Neural cell (in vitro differentiated cells): ENCODE measurements around the gene PTPRD. TPM values are rescaled to one million over a fixed set of nuclear protein-coding genes. Genes with fewer than 3 reads are reported as not detected.
"Not testable (repeated sequence)": the region's sequence is repeated elsewhere in the genome, so short reads cannot be mapped to it uniquely, and the experiment has no call there.

Source experiments
- H2AFZ ChIP-seq: fragments of 200-600, 300-800 bp; sonication (generic), shearing (Covaris generic); 2 replicates; pipeline ENCODE4 v1.6.0; 2014; ENCODE audit warnings: low read depth, mild to moderate bottlenecking, antibody characterized with exemption, low read length, moderate library complexity
- H3F3A ChIP-seq: fragments of 200-600 bp; shearing (Covaris generic); 2 replicates; pipeline ENCODE4 v1.6.1; 2016; ENCODE audit warnings: mild to moderate bottlenecking, moderate library complexity, mixed read lengths, antibody characterized with exemption, low read length; ENCODE audit not compliant: insufficient read depth, poor library complexity, severe bottlenecking
- H3K27ac ChIP-seq: fragments of 200-600, 300-800 bp; sonication (generic), shearing (Covaris generic); 2 replicates; pipeline ENCODE4 v1.5.1; 2014; ENCODE audit warnings: mild to moderate bottlenecking, low read length, moderate library complexity
- H3K27me3 ChIP-seq: fragments of 300-800, 200-600 bp; sonication (generic), shearing (Covaris generic); 2 replicates; pipeline ENCODE4 v1.6.0; 2014; ENCODE audit warnings: mild to moderate bottlenecking, low read depth, low read length, moderate library complexity; ENCODE audit not compliant: insufficient read depth
- H3K36me3 ChIP-seq: fragments of 300-800, 200-600 bp; sonication (generic), shearing (Covaris generic); 2 replicates; pipeline ENCODE4 v1.5.1; 2014; ENCODE audit warnings: mild to moderate bottlenecking, antibody characterized with exemption, low read length, moderate library complexity; ENCODE audit not compliant: insufficient read depth
- H3K4me2 ChIP-seq: fragments of 300-800, 200-600 bp; sonication (generic), shearing (Covaris generic); 2 replicates; pipeline ENCODE4 v1.6.0; 2014; ENCODE audit warnings: mild to moderate bottlenecking, low read length
- H3K4me3 ChIP-seq: fragments of 300-800, 200-600 bp; sonication (generic), shearing (Covaris generic); 2 replicates; pipeline ENCODE4 v1.5.1; 2014; ENCODE audit warnings: mild to moderate bottlenecking, low read length, moderate library complexity
- H3K79me2 ChIP-seq: fragments of 200-600 bp; shearing (Covaris generic); replicated peaks from 2 replicates; pipeline ENCODE4 v1.6.0; 2014; ENCODE audit warnings: mild to moderate bottlenecking, low read length, moderate library complexity; ENCODE audit not compliant: insufficient read depth
- H3K9ac ChIP-seq: fragments of 300-800, 200-600 bp; sonication (generic), shearing (Covaris generic); 2 replicates; pipeline ENCODE4 v1.6.1; 2016; ENCODE audit warnings: mild to moderate bottlenecking, low read length, mixed read lengths
- H3K9me2 ChIP-seq: fragments of 200-600 bp; shearing (Covaris generic); 2 replicates; pipeline ENCODE4 v1.6.1; 2016; ENCODE audit warnings: mild to moderate bottlenecking, low read length, mixed read lengths; ENCODE audit not compliant: insufficient read depth
- H3K9me3 ChIP-seq: fragments of 200-600, 300-800 bp; sonication (generic), shearing (Covaris generic); 2 replicates; pipeline ENCODE4 v1.6.1; 2016; ENCODE audit warnings: mild to moderate bottlenecking, mixed run types, low read length, moderate library complexity, mixed read lengths
- H4K20me1 ChIP-seq: fragments of 200-600 bp; shearing (Covaris generic); 2 replicates; pipeline ENCODE4 v1.6.1; 2016; ENCODE audit warnings: mild to moderate bottlenecking, mixed run types; ENCODE audit not compliant: insufficient read depth
- EP300 ChIP-seq: fragments of 450-650 bp; conservative IDR thresholded peaks from 2 replicates; pipeline ENCODE4 v1.6.1; 2014; ENCODE audit warnings: antibody characterized with exemption, mild to moderate bottlenecking, moderate library complexity; ENCODE audit not compliant: poor library complexity, severe bottlenecking
- EZH2 ChIP-seq: fragments of 200-600, 300-800 bp; shearing (Covaris generic), sonication (generic); IDR thresholded peaks from 2 replicates; pipeline ENCODE4 v1.6.1; 2014; ENCODE audit warnings: antibody characterized with exemption, low read length, borderline replicate concordance, mild to moderate bottlenecking; ENCODE audit not compliant: insufficient read depth, poor library complexity, severe bottlenecking
- MXI1 ChIP-seq: fragments of 450-650 bp; conservative IDR thresholded peaks from 2 replicates; pipeline ENCODE4 v1.6.1; 2014; ENCODE audit warnings: antibody characterized with exemption, mild to moderate bottlenecking; ENCODE audit not compliant: poor library complexity, severe bottlenecking
- POLR2AphosphoS5 ChIP-seq: IDR thresholded peaks from 2 replicates; pipeline ENCODE4 v1.6.1; 2012
- RAD21 ChIP-seq: fragments of 450-650 bp; conservative IDR thresholded peaks from 2 replicates; pipeline ENCODE4 v1.6.1; 2014; ENCODE audit warnings: antibody characterized with exemption, mild to moderate bottlenecking, moderate library complexity
- SMC3 ChIP-seq: fragments of 450-650 bp; conservative IDR thresholded peaks from 2 replicates; pipeline ENCODE4 v1.6.1; 2014; ENCODE audit warnings: antibody characterized with exemption, mild to moderate bottlenecking, moderate library complexity; ENCODE audit not compliant: poor library complexity
- TAF1 ChIP-seq: IDR thresholded peaks from 2 replicates; pipeline ENCODE4 v1.6.1; 2012; ENCODE audit warnings: low read depth
- polyA plus RNA-seq: library from polyadenylated mRNA; depleted of rRNA; stranded (reverse); fragments of >200 nt; gene quantifications from 2 replicates; pipeline ENCODE4 v1.2.3, GENCODE V29; 2014
- TF ChIP-seq, protein P1 (sequence below): IDR thresholded peaks from 2 replicates; pipeline ENCODE4 v1.6.1; 2012; ENCODE audit warnings: borderline replicate concordance
- TF ChIP-seq, protein P2 (sequence below): fragments of 450-650 bp; IDR thresholded peaks from 2 replicates; pipeline ENCODE4 v1.5.1; 2014; ENCODE audit warnings: antibody characterized with exemption, mild to moderate bottlenecking, moderate library complexity; ENCODE audit not compliant: poor library complexity, severe bottlenecking

Gene PTPRD
- polyA plus RNA-seq, 1 donor from 2014 or later: 143 TPM

DNA sequence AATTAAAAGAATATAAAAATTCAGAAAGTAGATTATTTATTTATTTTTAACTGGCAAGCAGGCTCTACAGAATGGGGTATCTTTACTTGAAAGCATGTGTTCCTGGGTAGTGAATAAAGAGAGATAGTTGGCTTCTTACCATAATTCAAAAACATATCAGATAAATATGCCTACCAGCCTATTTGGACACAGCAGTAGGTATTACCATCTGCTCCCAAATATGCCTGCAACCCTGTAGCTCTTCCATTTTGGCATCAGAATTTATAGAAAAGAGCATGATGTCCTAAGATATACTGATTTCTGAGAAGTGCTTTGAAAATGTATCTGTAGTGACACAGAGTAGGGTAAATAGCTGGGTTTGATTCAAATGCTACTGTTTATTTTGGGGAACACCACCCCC lies 1512.7 kb downstream of the PTPRD start:
- no peaks in the 10 kb centered on the region for H3F3A ChIP-seq
- TF ChIP-seq, protein P1, sequence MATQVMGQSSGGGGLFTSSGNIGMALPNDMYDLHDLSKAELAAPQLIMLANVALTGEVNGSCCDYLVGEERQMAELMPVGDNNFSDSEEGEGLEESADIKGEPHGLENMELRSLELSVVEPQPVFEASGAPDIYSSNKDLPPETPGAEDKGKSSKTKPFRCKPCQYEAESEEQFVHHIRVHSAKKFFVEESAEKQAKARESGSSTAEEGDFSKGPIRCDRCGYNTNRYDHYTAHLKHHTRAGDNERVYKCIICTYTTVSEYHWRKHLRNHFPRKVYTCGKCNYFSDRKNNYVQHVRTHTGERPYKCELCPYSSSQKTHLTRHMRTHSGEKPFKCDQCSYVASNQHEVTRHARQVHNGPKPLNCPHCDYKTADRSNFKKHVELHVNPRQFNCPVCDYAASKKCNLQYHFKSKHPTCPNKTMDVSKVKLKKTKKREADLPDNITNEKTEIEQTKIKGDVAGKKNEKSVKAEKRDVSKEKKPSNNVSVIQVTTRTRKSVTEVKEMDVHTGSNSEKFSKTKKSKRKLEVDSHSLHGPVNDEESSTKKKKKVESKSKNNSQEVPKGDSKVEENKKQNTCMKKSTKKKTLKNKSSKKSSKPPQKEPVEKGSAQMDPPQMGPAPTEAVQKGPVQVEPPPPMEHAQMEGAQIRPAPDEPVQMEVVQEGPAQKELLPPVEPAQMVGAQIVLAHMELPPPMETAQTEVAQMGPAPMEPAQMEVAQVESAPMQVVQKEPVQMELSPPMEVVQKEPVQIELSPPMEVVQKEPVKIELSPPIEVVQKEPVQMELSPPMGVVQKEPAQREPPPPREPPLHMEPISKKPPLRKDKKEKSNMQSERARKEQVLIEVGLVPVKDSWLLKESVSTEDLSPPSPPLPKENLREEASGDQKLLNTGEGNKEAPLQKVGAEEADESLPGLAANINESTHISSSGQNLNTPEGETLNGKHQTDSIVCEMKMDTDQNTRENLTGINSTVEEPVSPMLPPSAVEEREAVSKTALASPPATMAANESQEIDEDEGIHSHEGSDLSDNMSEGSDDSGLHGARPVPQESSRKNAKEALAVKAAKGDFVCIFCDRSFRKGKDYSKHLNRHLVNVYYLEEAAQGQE: no peak
- TF ChIP-seq, protein P2, sequence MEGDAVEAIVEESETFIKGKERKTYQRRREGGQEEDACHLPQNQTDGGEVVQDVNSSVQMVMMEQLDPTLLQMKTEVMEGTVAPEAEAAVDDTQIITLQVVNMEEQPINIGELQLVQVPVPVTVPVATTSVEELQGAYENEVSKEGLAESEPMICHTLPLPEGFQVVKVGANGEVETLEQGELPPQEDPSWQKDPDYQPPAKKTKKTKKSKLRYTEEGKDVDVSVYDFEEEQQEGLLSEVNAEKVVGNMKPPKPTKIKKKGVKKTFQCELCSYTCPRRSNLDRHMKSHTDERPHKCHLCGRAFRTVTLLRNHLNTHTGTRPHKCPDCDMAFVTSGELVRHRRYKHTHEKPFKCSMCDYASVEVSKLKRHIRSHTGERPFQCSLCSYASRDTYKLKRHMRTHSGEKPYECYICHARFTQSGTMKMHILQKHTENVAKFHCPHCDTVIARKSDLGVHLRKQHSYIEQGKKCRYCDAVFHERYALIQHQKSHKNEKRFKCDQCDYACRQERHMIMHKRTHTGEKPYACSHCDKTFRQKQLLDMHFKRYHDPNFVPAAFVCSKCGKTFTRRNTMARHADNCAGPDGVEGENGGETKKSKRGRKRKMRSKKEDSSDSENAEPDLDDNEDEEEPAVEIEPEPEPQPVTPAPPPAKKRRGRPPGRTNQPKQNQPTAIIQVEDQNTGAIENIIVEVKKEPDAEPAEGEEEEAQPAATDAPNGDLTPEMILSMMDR: no peak
- no peak for TF ChIP-seq TAF1
- TF ChIP-seq POLR2AphosphoS5: no peak
- no peak for TF ChIP-seq SMC3
- no peak for TF ChIP-seq MXI1
- no peak for TF ChIP-seq EP300
- TF ChIP-seq RAD21: no peak
- TF ChIP-seq EZH2: no peak
- no peaks in the 10 kb centered on the region for H3K79me2 ChIP-seq
- H3K36me3 ChIP-seq: no peaks in the 10 kb centered on the region
- H3K9me2 ChIP-seq: no peaks in the 10 kb centered on the region
- H3K9me3 ChIP-seq: no peaks in the 10 kb centered on the region
- H3K4me3 ChIP-seq: no peak overlapping the region
- H2AFZ ChIP-seq: no peak overlapping the region
- H4K20me1 ChIP-seq: no peaks in the 10 kb centered on the region
- H3K27ac ChIP-seq: peak overlapping the region; percentile 1
- no peak overlapping the region for H3K4me2 ChIP-seq
- no peaks in the 10 kb centered on the region for H3K27me3 ChIP-seq
- H3K9ac ChIP-seq: no peak overlapping the region

DNA sequence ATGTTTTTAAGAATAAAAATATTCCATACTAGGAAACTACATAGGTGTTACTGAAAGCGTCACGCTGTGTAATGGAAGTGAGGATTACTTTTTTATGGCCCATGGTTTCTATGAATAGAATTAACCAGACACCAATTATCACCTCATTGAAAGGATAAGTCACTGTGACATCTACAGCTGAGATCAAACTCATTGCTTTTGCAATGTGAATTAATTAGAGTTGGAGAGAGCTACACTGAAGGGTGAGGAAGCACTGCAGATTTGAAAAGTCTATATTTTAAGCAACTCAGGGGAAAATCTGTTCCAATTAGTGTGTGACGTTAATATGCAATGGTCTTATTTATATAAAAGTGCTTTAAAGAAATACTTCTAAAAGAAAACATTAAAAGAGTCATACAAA lies 1513.2 kb downstream of the PTPRD start:
- Histone ChIP-seq H2AFZ (no peak overlapping the region), H3K9me3 (no peaks in the 10 kb centered on the region), H3K4me3 (no peak overlapping the region), H3F3A (no peaks in the 10 kb centered on the region), H4K20me1 (no peaks in the 10 kb centered on the region), H3K36me3 (no peaks in the 10 kb centered on the region), H3K9ac (no peak overlapping the region), H3K79me2 (no peaks in the 10 kb centered on the region), H3K4me2 (no peak overlapping the region), H3K9me2 (no peaks in the 10 kb centered on the region), H3K27ac (peak overlapping the region; percentile 17), H3K27me3 (no peaks in the 10 kb centered on the region)
- TF ChIP-seq RAD21 (no peak), TAF1 (no peak), EP300 (no peak), SMC3 (no peak), POLR2AphosphoS5 (no peak), MXI1 (no peak), EZH2 (no peak)
- TF ChIP-seq, protein P2: no peak
- TF ChIP-seq, protein P1: no peak

DNA sequence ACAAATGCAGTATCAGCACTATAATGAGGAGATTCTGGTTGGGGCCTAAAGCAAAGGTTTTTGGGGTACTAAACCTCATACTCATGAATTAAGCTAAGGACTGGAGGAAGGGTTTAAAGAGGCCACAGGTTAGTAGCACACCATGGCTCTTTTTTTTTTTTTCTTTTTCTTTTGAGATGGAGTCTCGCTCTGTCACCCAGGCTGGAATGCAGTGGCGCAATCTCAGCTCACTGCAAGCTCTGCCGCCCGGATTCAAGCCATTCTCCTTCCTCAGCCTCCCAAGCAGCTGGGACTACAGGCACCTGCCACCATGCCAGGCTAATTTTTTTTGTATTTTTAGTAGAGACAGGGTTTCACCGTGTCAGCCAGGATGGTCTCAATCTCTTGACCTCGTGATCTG lies 1515.5 kb downstream of the PTPRD start:
- not testable (repeated sequence) for H2AFZ ChIP-seq, H3K27me3 ChIP-seq, H3K36me3 ChIP-seq, H3K9me3 ChIP-seq, H4K20me1 ChIP-seq, H3K27ac ChIP-seq, H3F3A ChIP-seq, H3K9me2 ChIP-seq, H3K79me2 ChIP-seq, H3K9ac ChIP-seq, H3K4me2 ChIP-seq, H3K4me3 ChIP-seq
